GM12873 (cell line): Measurements from ENCODE around the gene EPHA3.

Experiments
- TF ChIP-seq, protein P1 (sequence below): IDR thresholded peaks from 2 replicates; pipeline ENCODE4 v1.5.1; 2012; ENCODE audit warnings: low read depth, mild to moderate bottlenecking, moderate library complexity, low read length, control low read depth; ENCODE audit not compliant: insufficient read depth; ENCODE audit errors: missing control alignments

The EPHA3 gene

DNA sequence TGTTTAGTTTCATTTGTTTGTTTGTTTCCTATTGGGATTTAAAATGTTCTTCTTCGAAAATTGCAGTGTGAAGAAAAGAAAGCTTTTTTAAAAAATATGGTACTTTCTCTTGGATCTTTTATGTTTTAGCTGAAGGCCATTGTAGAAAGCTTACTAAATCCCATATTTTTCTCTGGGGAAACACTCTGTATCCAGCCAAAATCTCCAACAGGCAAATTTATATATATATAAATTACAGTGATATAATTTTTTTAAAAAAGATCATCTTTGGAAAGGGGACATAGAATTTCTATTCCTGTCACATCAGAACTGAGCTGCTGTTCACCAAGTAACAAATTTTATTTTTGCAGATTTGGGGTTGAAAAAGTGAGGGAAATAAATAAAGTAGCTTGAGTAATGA, 19.6 kb upstream of the EPHA3 start:
- TF ChIP-seq, protein P1, sequence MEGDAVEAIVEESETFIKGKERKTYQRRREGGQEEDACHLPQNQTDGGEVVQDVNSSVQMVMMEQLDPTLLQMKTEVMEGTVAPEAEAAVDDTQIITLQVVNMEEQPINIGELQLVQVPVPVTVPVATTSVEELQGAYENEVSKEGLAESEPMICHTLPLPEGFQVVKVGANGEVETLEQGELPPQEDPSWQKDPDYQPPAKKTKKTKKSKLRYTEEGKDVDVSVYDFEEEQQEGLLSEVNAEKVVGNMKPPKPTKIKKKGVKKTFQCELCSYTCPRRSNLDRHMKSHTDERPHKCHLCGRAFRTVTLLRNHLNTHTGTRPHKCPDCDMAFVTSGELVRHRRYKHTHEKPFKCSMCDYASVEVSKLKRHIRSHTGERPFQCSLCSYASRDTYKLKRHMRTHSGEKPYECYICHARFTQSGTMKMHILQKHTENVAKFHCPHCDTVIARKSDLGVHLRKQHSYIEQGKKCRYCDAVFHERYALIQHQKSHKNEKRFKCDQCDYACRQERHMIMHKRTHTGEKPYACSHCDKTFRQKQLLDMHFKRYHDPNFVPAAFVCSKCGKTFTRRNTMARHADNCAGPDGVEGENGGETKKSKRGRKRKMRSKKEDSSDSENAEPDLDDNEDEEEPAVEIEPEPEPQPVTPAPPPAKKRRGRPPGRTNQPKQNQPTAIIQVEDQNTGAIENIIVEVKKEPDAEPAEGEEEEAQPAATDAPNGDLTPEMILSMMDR = no peak

DNA sequence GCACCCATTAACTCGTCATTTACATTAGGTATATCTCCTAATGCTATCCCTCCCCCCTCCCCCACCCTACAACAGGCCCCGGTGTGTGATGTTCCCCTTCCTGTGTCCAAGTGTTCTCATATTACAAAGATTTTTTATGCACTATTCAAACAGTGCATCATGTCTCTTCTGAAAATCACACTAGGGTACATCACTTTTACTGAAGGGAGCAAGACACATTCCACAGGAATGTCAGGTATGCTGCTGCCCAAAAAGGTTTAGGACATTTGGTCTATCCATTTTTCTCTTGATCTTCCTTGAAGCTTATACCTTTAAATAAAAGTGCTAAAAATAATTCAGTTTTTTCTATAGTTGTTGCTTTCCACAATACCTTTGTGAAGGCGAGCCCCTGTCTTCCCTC, 9.2 kb upstream of the EPHA3 start:
- TF ChIP-seq, protein P1 = no peak

GRCh38 chr3:89098964-89099585, 8.3 kb upstream of the EPHA3 start:
- TF ChIP-seq, protein P1 = peak; percentile 93

- TF ChIP-seq, protein P1 = no peak
Observed at GRCh38 chr3:89101251-89101650, 6.2 kb upstream of the EPHA3 start.

- TF ChIP-seq, protein P1 = no peak
Observed at GRCh38 chr3:89101921-89102320, 5.5 kb upstream of the EPHA3 start.

DNA sequence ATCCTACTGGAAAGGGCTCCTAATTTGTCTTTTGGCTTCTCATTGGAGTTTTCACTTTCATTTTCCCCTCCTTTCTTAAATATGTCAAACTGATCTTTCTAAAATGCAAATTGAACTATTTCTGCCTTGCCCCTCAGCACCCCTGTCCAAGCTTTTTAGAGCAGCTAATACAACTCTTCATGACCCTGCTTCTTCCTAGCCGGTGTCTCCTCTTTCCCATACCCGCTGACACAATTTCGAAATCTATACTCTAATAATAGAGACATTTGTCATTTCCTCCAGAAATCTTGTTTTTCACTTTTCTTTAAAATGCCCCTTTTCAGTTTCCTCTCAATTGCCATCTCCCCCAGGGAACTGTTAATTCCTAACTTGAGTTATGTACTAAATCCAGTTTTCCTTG, 2.9 kb upstream of the EPHA3 start:
- TF ChIP-seq, protein P1 = no peak

- TF ChIP-seq, protein P1 = no peak
Observed at GRCh38 chr3:89105503-89105902, 1.9 kb upstream of the EPHA3 start.
